Smooth muscle cell of bladder (primary cell): ENCODE measurements around the gene STK11IP. TPM values are rescaled to one million over a fixed set of nuclear protein-coding genes. Genes with fewer than 3 reads are reported as not detected.

ENCODE experiments used
- total RNA-seq: library from RNA; depleted of rRNA; stranded (reverse); fragments of >200 nt; gene quantifications from 2 replicates; pipeline ENCODE4 v1.2.3, GENCODE V29; 2014

The STK11IP gene, protein sequence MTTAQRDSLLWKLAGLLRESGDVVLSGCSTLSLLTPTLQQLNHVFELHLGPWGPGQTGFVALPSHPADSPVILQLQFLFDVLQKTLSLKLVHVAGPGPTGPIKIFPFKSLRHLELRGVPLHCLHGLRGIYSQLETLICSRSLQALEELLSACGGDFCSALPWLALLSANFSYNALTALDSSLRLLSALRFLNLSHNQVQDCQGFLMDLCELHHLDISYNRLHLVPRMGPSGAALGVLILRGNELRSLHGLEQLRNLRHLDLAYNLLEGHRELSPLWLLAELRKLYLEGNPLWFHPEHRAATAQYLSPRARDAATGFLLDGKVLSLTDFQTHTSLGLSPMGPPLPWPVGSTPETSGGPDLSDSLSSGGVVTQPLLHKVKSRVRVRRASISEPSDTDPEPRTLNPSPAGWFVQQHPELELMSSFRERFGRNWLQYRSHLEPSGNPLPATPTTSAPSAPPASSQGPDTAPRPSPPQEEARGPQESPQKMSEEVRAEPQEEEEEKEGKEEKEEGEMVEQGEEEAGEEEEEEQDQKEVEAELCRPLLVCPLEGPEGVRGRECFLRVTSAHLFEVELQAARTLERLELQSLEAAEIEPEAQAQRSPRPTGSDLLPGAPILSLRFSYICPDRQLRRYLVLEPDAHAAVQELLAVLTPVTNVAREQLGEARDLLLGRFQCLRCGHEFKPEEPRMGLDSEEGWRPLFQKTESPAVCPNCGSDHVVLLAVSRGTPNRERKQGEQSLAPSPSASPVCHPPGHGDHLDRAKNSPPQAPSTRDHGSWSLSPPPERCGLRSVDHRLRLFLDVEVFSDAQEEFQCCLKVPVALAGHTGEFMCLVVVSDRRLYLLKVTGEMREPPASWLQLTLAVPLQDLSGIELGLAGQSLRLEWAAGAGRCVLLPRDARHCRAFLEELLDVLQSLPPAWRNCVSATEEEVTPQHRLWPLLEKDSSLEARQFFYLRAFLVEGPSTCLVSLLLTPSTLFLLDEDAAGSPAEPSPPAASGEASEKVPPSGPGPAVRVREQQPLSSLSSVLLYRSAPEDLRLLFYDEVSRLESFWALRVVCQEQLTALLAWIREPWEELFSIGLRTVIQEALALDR
- 11.4 and 17.0 TPM in 2 replicates for total RNA-seq

GRCh38 chr2:219597552-219598307 is at the start of gene STK11IP:
Gene STK11IP, plus strand, starts transcription at chr2:219597857. Its CDS starts 263 bp downstream, at chr2:219598120.

GRCh38 chr2:219571311-219572236 is 26.1 kb upstream of the STK11IP start, which contains the start of gene OBSL1:
Gene OBSL1, minus strand, starts transcription at chr2:219571539. Its CDS starts 307 bp downstream, at chr2:219571232.

DNA sequence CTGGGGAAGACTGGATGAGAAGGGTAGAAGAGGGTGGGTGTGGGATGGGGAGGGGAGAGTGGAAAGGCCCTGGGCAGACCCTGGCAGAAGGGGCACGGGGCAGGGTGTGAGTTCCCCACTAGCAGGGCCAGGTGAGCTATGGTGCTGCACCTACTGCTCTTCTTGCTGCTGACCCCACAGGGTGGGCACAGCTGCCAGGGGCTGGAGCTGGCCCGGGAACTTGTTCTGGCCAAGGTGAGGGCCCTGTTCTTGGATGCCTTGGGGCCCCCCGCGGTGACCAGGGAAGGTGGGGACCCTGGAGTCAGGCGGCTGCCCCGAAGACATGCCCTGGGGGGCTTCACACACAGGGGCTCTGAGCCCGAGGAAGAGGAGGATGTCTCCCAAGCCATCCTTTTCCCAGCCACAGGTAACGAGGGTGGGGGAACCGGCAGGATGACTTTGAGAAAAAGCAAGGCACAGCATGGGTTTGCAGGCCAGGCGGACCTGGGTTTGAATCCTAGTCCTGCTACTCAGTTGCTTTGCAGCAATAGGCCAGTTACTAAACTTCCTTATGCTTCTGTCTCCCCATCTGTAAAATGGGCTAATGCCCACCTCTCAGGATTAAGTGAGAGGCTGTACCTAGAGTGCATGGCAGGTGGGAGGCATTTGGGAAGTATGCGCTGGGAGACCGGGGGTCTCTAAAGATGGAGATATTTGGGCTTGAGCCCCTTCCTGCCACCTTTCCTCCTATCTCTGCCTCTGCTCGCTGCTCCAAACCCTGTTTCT is 25.2 kb upstream of the STK11IP start, which contains the start of gene INHA:
TSS of gene INHA (plus strand) at position 74 of the 765 bp plus-strand sequence. CDS start at position 139, 65 bp downstream.

DNA sequence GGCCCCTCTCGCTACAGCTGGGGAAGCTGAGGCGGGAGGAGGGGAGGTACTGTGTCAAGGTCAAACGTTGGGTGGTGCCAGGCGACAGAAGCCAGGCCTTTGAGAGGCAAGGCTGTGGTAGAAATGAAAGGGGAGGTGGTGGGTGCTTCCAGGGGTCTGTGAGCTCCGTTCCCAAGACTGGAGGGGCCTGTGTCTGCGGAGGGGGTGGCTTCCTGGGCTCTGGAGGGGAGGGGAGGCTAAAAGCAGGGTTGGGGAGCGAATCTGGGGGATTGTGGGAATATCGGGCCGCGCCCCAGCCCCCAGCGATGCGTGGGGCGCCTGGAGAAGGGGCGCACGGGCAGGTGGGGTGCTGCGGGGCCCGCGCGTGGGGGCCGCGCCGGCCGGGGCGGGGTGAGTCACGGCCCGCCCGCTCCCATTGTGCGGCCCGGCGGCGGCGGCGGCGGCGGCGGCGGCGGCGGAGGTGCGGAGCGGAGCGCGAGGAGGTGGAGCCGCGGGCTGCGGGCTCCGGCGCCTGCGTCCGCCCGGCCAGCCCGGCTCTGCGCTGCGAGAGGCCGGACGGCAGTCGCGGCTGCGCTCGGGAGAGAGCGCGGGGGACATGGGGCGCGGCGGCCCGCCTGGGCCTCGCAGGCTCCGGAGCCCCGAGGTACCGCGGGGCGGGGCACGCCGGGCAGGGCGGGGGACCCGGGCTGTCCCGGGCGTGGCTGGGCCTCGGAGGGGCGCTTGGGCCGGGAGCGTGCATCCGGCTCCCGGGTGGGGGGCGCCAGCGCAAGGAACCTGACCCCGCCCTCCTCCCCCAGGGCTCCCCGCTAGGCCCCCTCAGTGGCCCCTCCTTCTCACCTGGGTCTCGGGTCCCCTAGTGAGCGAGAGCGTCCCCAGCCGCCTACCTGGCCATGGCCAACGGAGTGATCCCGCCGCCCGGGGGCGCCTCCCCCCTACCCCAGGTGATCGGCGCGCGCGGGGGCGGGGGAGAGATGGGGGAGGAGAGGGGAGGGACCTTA is 29.7 kb downstream of the STK11IP start, which contains the start of gene SLC4A3:
TSS of gene SLC4A3 (plus strand) at position 528 of the 998 bp plus-strand sequence. CDS start at position 891, 363 bp downstream.

Other genes with a start within 250 kb of the STK11IP start
- gene DNPEP, start 209.9 kb upstream of the STK11IP start, total RNA-seq: 106 and 116 TPM in 2 replicates
- 0.71 and 3.7 TPM in 2 replicates for gene DES, start 179.5 kb upstream of the STK11IP start, total RNA-seq
- 3.7 and 9.8 TPM in 2 replicates for gene SPEG, start 163.0 kb upstream of the STK11IP start, total RNA-seq
- 51.2 and 63.9 TPM in 2 replicates for gene GMPPA, start 99.0 kb upstream of the STK11IP start, total RNA-seq
- under 0.01 and 0.37 TPM in 2 replicates for gene ASIC4, start 83.4 kb upstream of the STK11IP start, total RNA-seq
- 74.4 and 134 TPM in 2 replicates for gene CHPF, start 54.0 kb upstream of the STK11IP start, total RNA-seq
- gene TMEM198, start 53.8 kb upstream of the STK11IP start, total RNA-seq: 1.3 and 1.8 TPM in 2 replicates
- 37.8 and 56.8 TPM in 2 replicates for gene OBSL1, start 26.3 kb upstream of the STK11IP start, total RNA-seq
- gene INHA, start 25.5 kb upstream of the STK11IP start, total RNA-seq: 0.28 and 0.46 TPM in 2 replicates
- 2.0 and 2.1 TPM in 2 replicates for gene SLC4A3, start 29.8 kb downstream of the STK11IP start, total RNA-seq